ENCODE measurements around the gene SLC25A22. TPM values are rescaled to one million over a fixed set of nuclear protein-coding genes. Genes with fewer than 3 reads are reported as not detected.

Gene SLC25A22
- total RNA-seq, 2 donors from 2014 or later, result 21.2 to 43.2 TPM

DNA sequence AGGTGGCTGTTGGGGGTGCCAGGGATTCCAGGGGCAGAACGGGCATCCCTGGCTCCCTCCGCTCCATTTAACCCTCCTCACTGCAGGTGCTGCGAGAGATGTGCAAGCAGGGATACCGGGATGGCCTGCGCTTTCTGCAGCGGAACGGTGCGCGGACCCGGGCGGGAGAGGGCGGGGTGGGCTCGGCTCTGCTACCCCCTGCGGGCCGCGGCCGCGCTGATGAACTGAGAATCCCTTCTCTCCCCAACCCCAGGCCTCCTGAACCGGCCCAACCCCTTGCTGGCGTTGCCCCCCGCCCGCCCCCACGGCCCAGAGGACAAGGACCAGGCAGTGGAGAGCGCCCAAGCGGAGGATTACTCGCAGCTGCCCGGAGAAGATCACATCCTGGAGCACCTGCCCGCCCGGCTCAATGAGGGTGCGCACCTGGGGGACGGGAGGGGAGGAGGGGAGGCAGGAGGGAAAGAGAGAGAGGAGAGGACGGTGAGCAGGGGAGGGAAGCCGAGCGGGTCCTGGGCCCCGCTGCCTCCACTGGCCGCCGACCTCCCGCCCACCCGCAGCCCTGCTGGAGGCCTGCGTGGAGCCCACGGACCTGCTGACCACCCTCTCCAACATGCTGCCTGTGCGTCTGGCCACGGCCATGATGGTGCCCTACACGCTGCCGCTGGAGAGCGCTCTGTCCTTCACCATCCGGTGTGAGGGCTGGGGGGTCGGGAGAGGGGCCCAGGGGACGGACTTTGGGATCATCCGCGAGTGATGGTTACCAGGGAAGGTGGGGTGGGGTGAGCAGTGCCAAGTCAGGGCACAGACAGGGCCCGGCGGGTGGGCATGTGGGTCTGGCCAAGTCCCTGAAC is 25.6 kb upstream of the SLC25A22 start:
- Histone ChIP-seq H3K27me3 (replicated peaks; ENCODE audit: insufficient read depth) (no peaks in the 10 kb centered on the region), H3K4me3 (no peak overlapping the region), H3K27ac (no peak overlapping the region), H3K4me1 (replicated peaks) (peaks cover 32% of the 10 kb centered on the region), H3K9me3 (no peaks in the 10 kb centered on the region), H3K36me3 (peaks cover 8 to 16% of the 10 kb centered on the region in 2 donors)
- DNase-seq (ENCODE audit: low spot score), result no peak
- WGBS, result 86% methylated on average over 53 of the region's 53 CpGs
- no peak for TF ChIP-seq POLR2A (IDR thresholded peaks at IDR 0.05)
- TF ChIP-seq, protein P1, sequence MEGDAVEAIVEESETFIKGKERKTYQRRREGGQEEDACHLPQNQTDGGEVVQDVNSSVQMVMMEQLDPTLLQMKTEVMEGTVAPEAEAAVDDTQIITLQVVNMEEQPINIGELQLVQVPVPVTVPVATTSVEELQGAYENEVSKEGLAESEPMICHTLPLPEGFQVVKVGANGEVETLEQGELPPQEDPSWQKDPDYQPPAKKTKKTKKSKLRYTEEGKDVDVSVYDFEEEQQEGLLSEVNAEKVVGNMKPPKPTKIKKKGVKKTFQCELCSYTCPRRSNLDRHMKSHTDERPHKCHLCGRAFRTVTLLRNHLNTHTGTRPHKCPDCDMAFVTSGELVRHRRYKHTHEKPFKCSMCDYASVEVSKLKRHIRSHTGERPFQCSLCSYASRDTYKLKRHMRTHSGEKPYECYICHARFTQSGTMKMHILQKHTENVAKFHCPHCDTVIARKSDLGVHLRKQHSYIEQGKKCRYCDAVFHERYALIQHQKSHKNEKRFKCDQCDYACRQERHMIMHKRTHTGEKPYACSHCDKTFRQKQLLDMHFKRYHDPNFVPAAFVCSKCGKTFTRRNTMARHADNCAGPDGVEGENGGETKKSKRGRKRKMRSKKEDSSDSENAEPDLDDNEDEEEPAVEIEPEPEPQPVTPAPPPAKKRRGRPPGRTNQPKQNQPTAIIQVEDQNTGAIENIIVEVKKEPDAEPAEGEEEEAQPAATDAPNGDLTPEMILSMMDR (IDR thresholded peaks at IDR 0.05), result no peak
- no peak for TF ChIP-seq POLR2AphosphoS5 (IDR thresholded peaks at IDR 0.05)
- intact Hi-C loops (cut with DNase I), result no loop called here

DNA sequence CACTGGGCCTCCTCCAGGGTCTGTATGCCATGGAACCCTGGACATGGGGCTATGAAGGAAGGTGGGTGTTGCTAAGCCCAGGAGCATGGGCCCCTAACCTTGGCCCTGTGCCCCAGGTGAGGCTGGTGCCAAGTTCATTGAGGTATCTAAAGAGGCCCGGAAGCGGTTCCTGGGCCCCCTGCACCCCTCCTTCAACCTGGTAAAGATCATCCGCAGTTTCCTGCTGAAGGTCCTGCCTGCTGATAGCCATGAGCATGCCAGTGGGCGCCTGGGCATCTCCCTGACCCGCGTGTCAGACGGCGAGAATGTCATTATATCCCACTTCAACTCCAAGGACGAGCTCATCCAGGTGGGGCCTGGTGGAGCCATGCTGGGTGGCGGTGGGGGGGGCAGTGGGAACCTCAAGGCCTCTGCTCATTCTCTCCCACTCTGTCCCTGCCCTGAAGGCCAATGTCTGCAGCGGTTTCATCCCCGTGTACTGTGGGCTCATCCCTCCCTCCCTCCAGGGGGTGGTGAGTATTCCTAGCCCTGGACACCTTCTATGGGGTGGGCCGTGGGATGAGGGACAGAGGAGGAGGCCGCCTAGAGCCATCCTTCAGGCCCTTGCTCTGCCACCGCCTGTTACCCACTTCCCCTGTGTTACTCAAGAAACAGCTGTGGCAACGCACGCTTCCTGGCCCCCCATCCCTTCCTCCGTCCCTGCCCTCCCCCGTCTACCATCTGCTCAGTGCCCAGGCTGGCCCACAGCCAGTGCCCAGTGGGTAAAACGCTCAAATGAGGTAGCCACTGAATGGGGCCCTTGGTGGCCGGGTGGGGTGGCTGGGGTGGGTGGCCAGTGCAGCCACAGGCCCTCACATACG is 23.7 kb upstream of the SLC25A22 start:
- no peak for DNase-seq (ENCODE audit: low spot score)
- Histone ChIP-seq H3K27me3 (replicated peaks; ENCODE audit: insufficient read depth) (no peaks in the 10 kb centered on the region), H3K27ac (peak overlapping the region in 1 of 2 donors; percentile 91), H3K4me1 (replicated peaks) (peaks cover 23% of the 10 kb centered on the region), H3K9me3 (no peaks in the 10 kb centered on the region), H3K4me3 (no peak overlapping the region), H3K36me3 (peaks cover 8 to 16% of the 10 kb centered on the region in 2 donors)
- WGBS, result 73% methylated on average over 22 of the region's 22 CpGs
- TF ChIP-seq, protein P1 (IDR thresholded peaks at IDR 0.05), result no peak
- TF ChIP-seq POLR2A (IDR thresholded peaks at IDR 0.05) (no peak), POLR2AphosphoS5 (IDR thresholded peaks at IDR 0.05) (no peak)
- intact Hi-C loops (cut with DNase I), result no loop called here

DNA sequence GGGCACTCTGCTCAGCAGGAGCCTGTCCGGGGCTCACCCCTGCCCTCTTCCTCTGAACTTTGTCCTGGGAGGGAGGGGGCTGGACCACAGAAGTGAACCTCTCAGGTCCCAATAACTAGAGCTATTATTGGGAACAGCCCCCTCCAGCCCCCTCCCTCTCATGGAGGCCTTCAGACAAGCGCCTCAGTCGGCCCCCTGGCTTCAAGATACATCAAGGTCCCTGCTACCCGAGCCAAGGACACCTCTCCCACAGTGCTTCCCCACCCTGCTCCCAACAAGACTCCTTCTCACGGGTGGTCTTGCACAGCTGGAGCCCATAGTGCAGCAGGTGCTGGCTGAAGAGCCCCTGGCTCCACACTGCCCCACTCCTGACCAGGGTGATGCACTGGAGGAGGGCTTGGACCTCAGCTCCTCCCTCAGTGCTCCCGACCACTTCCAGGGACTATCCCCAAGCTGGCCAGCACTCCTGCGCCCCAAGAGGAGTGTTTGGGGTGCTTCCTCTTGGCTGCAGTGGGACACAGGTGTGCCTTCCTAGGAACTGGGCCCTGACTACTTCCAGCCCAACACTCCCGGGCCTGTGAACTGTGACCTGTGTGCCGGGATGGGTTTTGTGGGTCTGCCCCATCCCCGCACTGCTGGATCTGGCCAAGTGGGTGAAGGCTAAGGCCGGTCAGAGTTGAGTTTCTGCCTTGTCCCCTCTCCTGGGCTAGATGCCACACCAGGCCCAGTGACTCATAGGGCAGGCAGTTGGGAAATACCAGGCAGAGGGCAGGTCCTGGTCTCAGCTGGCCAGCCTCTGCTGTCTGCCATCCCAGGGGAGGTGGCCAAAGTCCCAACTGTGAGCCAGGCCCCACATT is 22.8 kb upstream of the SLC25A22 start:
- peak overlapping the region; percentile 91 for H3K27ac ChIP-seq
- H3K4me1 ChIP-seq (replicated peaks), result peaks cover 17% of the 10 kb centered on the region
- no peaks in the 10 kb centered on the region for H3K9me3 ChIP-seq
- no peak for DNase-seq (ENCODE audit: low spot score)
- H3K36me3 ChIP-seq, result peaks cover 8 to 16% of the 10 kb centered on the region in 2 donors
- intact Hi-C loops (cut with DNase I), result no loop called here
- H3K4me3 ChIP-seq, result peak overlapping the region; percentile 80 to 98
- no peaks in the 10 kb centered on the region for H3K27me3 ChIP-seq (replicated peaks; ENCODE audit: insufficient read depth)
- TF ChIP-seq, protein P1 (IDR thresholded peaks at IDR 0.05), result no peak
- TF ChIP-seq POLR2AphosphoS5 (IDR thresholded peaks at IDR 0.05) (no peak), POLR2A (IDR thresholded peaks at IDR 0.05) (no peak)
- 60% methylated on average over 9 of the region's 11 CpGs for WGBS

DNA sequence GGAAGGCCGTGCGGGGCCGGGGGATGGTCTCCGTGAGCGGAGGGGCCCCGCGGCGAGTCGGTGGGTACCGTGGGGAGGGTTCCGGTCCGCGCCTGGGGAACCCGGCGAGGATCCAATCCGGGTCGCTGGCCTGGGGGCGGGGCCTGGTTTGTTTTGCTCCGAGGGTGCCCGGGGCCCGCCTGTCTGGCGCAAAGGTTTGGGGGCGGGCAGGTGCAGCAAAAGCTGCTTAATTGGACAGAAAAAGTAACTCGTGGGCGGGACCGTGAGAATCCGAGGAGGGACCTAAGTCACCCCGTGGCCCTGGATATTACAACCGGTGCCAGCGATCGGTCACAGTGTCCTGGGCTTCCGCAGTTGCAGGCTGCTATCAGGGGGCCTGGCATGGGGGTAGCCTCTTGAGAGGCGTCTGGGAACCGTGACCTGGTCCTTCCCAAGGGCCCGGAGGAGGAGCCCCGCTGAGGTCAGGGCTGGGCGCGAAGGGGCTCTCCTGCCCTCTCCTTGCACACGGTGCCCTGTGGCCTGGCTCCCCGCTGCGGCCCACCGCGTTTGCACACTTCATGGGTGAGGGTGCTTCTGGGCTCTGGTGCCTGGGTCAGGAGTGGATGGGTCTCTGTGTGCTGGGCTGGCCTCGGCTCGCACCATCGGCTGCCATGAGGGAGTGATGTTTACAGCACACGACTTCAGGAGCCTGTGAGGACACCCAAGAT is 22.0 kb upstream of the SLC25A22 start:
- Histone ChIP-seq H3K4me1 (replicated peaks) (peaks cover 10% of the 10 kb centered on the region), H3K36me3 (peaks cover 8 to 16% of the 10 kb centered on the region in 2 donors), H3K27me3 (replicated peaks; ENCODE audit: insufficient read depth) (no peaks in the 10 kb centered on the region), H3K4me3 (peak overlapping the region; percentile 80 to 98), H3K9me3 (no peaks in the 10 kb centered on the region), H3K27ac (peak overlapping the region; percentile 91)
- 0% methylated on average over 36 of the region's 47 CpGs for WGBS
- TF ChIP-seq POLR2A (IDR thresholded peaks at IDR 0.05), result peak; percentile 68
- TF ChIP-seq POLR2AphosphoS5 (IDR thresholded peaks at IDR 0.05), result peak; percentile 54
- TF ChIP-seq, protein P1 (IDR thresholded peaks at IDR 0.05), result no peak
- DNase-seq (ENCODE audit: low spot score), result peak; percentile 87
- intact Hi-C loops (cut with DNase I), result no loop called here

Measured in prostate gland (tissue), 2 donors.